Measurements from ENCODE around the gene FAM20A. TPM values are rescaled to one million over a fixed set of nuclear protein-coding genes. Genes with fewer than 3 reads are reported as not detected.

Gene FAM20A
- total RNA-seq, 4 donors from 2014 or later = 13.1 to 55.8 (median 15.1) TPM

DNA sequence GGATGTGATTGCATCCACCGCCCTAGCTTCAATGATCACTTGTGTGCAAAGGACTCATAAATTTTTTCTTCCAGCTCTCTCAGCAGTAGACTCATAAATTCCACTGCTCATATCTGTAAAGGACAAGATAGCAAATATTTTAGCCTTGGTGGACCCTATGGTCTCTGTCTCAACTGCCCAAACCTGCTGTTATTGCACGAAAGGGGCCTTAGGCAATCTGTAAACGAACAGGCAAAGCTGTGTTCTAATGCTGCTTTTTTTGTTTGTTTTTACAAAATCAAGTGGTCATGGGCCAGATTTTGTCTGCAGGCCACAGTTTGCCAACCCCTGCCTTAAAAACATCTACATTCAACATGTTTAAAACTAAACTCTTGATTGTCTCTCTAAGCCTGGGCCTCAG is 34.1 kb downstream of the FAM20A start:
- ATAC-seq (ENCODE audit: low FRiP score) (no peak), DNase-seq (ENCODE audit: low spot score) (no peak)
- TF ChIP-seq CTCF (IDR thresholded peaks at IDR 0.05) = no peak

GRCh38 chr17:68566442-68566738 is 34.8 kb downstream of the FAM20A start:
- ATAC-seq (ENCODE audit: low FRiP score) = no peak
- TF ChIP-seq CTCF (IDR thresholded peaks at IDR 0.05) = no peak
- DNase-seq (ENCODE audit: low spot score) = no peak

- no peak for ATAC-seq (ENCODE audit: low FRiP score)
- no peak for DNase-seq (ENCODE audit: low spot score)
- TF ChIP-seq CTCF (IDR thresholded peaks at IDR 0.05) = no peak
These were observed 35.3 kb downstream of the FAM20A start for GRCh38 chr17:68565661-68566441.

DNA sequence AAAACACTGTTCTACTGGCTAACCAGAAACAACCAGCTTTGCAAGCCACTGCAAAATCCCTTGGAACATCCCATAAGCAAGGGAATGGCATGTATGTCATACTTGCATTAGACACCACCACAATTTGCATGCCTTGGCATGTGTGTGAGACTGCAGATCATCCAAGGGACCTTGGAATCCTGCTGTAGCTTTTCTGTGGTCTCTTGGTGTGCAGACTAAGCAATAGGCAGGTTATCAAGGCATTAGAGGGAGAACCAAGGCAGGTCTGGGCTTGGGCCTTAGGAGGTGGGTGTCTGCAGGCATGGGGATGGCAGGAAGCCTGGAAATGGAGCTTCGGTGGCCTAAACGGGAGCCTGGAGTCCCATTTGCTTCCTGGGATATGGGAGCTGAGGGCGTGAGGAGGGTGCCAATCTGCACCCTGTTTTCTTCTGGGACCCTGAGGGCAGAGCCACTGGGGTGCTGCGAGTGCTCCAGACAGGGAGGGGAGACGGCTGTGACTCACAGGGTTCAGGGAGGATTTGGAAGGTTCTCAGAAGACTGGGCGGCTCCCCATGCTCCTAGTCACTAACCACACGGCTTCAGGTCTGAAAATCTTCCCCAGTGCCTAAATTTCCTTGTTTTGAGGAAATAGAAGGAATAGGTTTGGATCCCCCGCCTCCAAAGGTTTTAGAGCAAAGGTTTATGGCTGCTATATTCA is 36.6 kb downstream of the FAM20A start:
- no peak for TF ChIP-seq CTCF (IDR thresholded peaks at IDR 0.05)
- DNase-seq (ENCODE audit: low spot score) (no peak), ATAC-seq (ENCODE audit: low FRiP score) (no peak)

DNA sequence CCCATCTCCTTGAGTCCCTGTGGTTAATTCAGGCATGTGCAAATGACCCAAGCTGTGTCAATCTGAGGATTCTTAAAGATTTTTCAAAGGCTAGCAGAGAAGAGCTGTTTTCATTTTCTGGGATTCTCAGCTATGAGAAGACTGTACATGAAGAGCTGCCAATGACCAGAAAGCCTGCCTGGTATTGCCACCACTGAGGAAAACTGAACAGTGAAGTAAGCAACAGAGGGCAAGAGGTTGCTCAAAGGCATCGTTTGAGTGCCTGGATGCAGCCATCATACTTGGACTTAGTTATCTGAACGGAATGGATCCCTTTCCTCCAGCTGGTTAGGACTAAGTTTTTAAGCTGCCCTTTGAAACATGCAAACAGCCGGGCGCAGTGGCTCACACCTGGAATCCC is 38.4 kb downstream of the FAM20A start:
- TF ChIP-seq CTCF (IDR thresholded peaks at IDR 0.05) = no peak

GRCh38 chr17:68560966-68561720 is 40.0 kb downstream of the FAM20A start:
- ATAC-seq (ENCODE audit: low FRiP score) (no peak), DNase-seq (ENCODE audit: low spot score) (no peak)
- TF ChIP-seq CTCF (IDR thresholded peaks at IDR 0.05) = no peak

More for the DNA sequence above, 38.4 kb downstream of the FAM20A start:
- DNase-seq (ENCODE audit: low spot score) = no peak
- no peak for ATAC-seq (ENCODE audit: low FRiP score)
